H9 (cell line): ENCODE measurements around the gene NKAIN2. TPM values are rescaled to one million over a fixed set of nuclear protein-coding genes. Genes with fewer than 3 reads are reported as not detected.

ENCODE experiments used
- DNase-seq: peaks from one replicate; pipeline ENCODE4 v3.0.0-alpha.2; 2017
- H2AFZ ChIP-seq: one replicate; pipeline ENCODE4 v1.6.1; 2013; ENCODE audit warnings: mild to moderate bottlenecking, low read length, control low read depth, moderate library complexity
- H2AK5ac ChIP-seq: 2 replicates; pipeline ENCODE4 v1.6.1; 2013; ENCODE audit warnings: low read length, control low read depth, mixed read lengths; ENCODE audit not compliant: insufficient read length
- H2BK120ac ChIP-seq: one replicate; pipeline ENCODE4 v1.6.1; 2013; ENCODE audit warnings: low read depth, mild to moderate bottlenecking, low read length, control low read depth, inconsistent platforms; ENCODE audit not compliant: poor library complexity, severe bottlenecking
- H2BK12ac ChIP-seq: 2 replicates; pipeline ENCODE4 v1.6.1; 2013; ENCODE audit warnings: low read length, control low read depth, mixed read lengths, low read depth; ENCODE audit not compliant: insufficient read length
- H2BK15ac ChIP-seq: 2 replicates; pipeline ENCODE4 v1.6.1; 2013; ENCODE audit warnings: low read depth, low read length, control low read depth
- H2BK20ac ChIP-seq: one replicate; pipeline ENCODE4 v1.6.1; 2013; ENCODE audit warnings: low read depth, mild to moderate bottlenecking, low read length, control low read depth, inconsistent platforms; ENCODE audit not compliant: poor library complexity, severe bottlenecking
- H2BK5ac ChIP-seq: 2 replicates; pipeline ENCODE4 v1.6.1; 2013; ENCODE audit warnings: low read length, control low read depth, mixed read lengths; ENCODE audit not compliant: insufficient read length
- H3K14ac ChIP-seq: 2 replicates; pipeline ENCODE4 v1.6.1; 2013; ENCODE audit warnings: low read length, control low read depth; ENCODE audit not compliant: insufficient read depth
- H3K18ac ChIP-seq: 2 replicates; pipeline ENCODE4 v1.6.1; 2013; ENCODE audit warnings: low read depth, mild to moderate bottlenecking, mixed read lengths, low read length, control low read depth; ENCODE audit not compliant: insufficient read length
- H3K23ac ChIP-seq: 2 replicates; pipeline ENCODE4 v1.6.1; 2013; ENCODE audit warnings: low read length, control low read depth, mixed read lengths, low read depth; ENCODE audit not compliant: insufficient read length
- H3K23me2 ChIP-seq: 2 replicates; pipeline ENCODE4 v1.6.1; 2013; ENCODE audit warnings: low read depth, mild to moderate bottlenecking, mixed read lengths, low read length, control low read depth; ENCODE audit not compliant: insufficient read length, poor library complexity, severe bottlenecking
- H3K27ac ChIP-seq: 2 replicates; pipeline ENCODE4 v1.5.1; 2013; ENCODE audit warnings: low read length, control low read depth, mixed read lengths, low read depth; ENCODE audit not compliant: insufficient read length
- H3K27me3 ChIP-seq: 2 replicates; pipeline ENCODE4 v1.6.1; 2013; ENCODE audit warnings: low read length, control low read depth, inconsistent platforms; ENCODE audit not compliant: insufficient read depth
- H3K4ac ChIP-seq: 2 replicates; pipeline ENCODE4 v1.6.1; 2013; ENCODE audit warnings: low read depth, mild to moderate bottlenecking, control low read depth, inconsistent platforms, low read length, moderate library complexity
- H3K4me1 ChIP-seq: 2 replicates; pipeline ENCODE4 v1.6.1; 2013; ENCODE audit warnings: low read length, control low read depth, inconsistent platforms; ENCODE audit not compliant: insufficient read depth
- H3K4me2 ChIP-seq: 2 replicates; pipeline ENCODE4 v1.6.1; 2013; ENCODE audit warnings: low read length, control low read depth, mixed read lengths; ENCODE audit not compliant: insufficient read length, insufficient read depth
- H3K56ac ChIP-seq: 2 replicates; pipeline ENCODE4 v1.6.1; 2013; ENCODE audit warnings: low read depth, mild to moderate bottlenecking, mixed read lengths, low read length, control low read depth; ENCODE audit not compliant: insufficient read length
- H3K79me1 ChIP-seq: 2 replicates; pipeline ENCODE4 v1.6.1; 2013; ENCODE audit warnings: low read depth, mild to moderate bottlenecking, moderate library complexity, low read length, control low read depth, inconsistent platforms; ENCODE audit not compliant: insufficient read depth, poor library complexity, severe bottlenecking
- H3K79me2 ChIP-seq: 2 replicates; pipeline ENCODE4 v1.6.1; 2013; ENCODE audit warnings: low read length, control low read depth, inconsistent platforms; ENCODE audit not compliant: insufficient read depth
- H3K9ac ChIP-seq: 2 replicates; pipeline ENCODE4 v1.6.1; 2013; ENCODE audit warnings: low read length, control low read depth, mixed read lengths; ENCODE audit not compliant: insufficient read length; ENCODE audit errors: extremely low read depth
- H3K9me3 ChIP-seq: one replicate; pipeline ENCODE4 v1.6.1; 2013; ENCODE audit warnings: low read depth, low read length, inconsistent platforms; ENCODE audit not compliant: control insufficient read depth
- H3T11ph ChIP-seq: one replicate; pipeline ENCODE4 v1.6.1; 2013; ENCODE audit warnings: mild to moderate bottlenecking, low read length, control low read depth, inconsistent platforms
- H4K20me1 ChIP-seq: one replicate; pipeline ENCODE4 v1.6.1; 2013; ENCODE audit not compliant: control insufficient read depth, insufficient read length, insufficient read depth
- H4K5ac ChIP-seq: 2 replicates; pipeline ENCODE4 v1.6.1; 2013; ENCODE audit warnings: low read depth, mild to moderate bottlenecking, mixed read lengths, low read length, control low read depth; ENCODE audit not compliant: insufficient read length
- H4K8ac ChIP-seq: replicated peaks from 2 replicates; pipeline ENCODE4 v1.6.1; 2013; ENCODE audit warnings: low read length, control low read depth, mixed read lengths, low read depth; ENCODE audit not compliant: insufficient read length
- H4K91ac ChIP-seq: 2 replicates; pipeline ENCODE4 v1.6.1; 2013; ENCODE audit warnings: low read depth, mild to moderate bottlenecking, moderate library complexity, mixed read lengths, low read length, control low read depth; ENCODE audit not compliant: insufficient read length
- H3K27ac Mint-ChIP-seq, 3 experiments: 2 replicates in 2 of 3; 3 replicates in 1 of 3; pipeline ENCODE4 v1.8.0; 2020 to 2021; ENCODE audit warnings: mixed read lengths in 3 of 3, mild to moderate bottlenecking in 1 of 3, moderate library complexity in 1 of 3
- H3K27me3 Mint-ChIP-seq: 2 replicates; pipeline ENCODE4 v1.8.0; 2021; ENCODE audit warnings: low read depth, mild to moderate bottlenecking, moderate library complexity, mixed read lengths
- H3K36me3 Mint-ChIP-seq, 3 experiments: 2 replicates in 2 of 3; 3 replicates in 1 of 3; pipeline ENCODE4 v1.8.0; 2020 to 2021; ENCODE audit warnings: low read depth in 3 of 3, mixed read lengths in 3 of 3; ENCODE audit not compliant: insufficient read depth in 1 of 3
- H3K4me1 Mint-ChIP-seq, 2 experiments: 2 replicates each; pipeline ENCODE4 v1.8.0; 2020; ENCODE audit warnings: mixed read lengths in 2 of 2
- H3K4me3 Mint-ChIP-seq, 2 experiments: 2 replicates in 1 of 2; 3 replicates in 1 of 2; pipeline ENCODE4 v1.8.0; 2020 to 2021; ENCODE audit warnings: mild to moderate bottlenecking in 2 of 2, mixed read lengths in 2 of 2, moderate library complexity in 1 of 2
- H3K9me3 Mint-ChIP-seq, 2 experiments: 2 replicates in 1 of 2; 3 replicates in 1 of 2; pipeline ENCODE4 v1.8.0; 2020; ENCODE audit warnings: mild to moderate bottlenecking in 2 of 2, mixed read lengths in 2 of 2, moderate library complexity in 1 of 2
- CTCF ChIP-seq: fragments of 200-600 bp; sonication (generic); conservative IDR thresholded peaks from 3 replicates; pipeline ENCODE4 v1.8.0; 2021; ENCODE audit warnings: antibody characterized with exemption, mild to moderate bottlenecking
- WGBS: extraction: QIAGEN DNeasy Blood & Tissue Kit; methylation state at CpG from one replicate; pipeline ENCODE4 v1.1.7; 2013; ENCODE audit warnings: missing lambda C conversion rate, low lambda C conversion rate, mixed read lengths; ENCODE audit not compliant: insufficient read length; ENCODE audit errors: extremely low coverage; 5-methylcytosine and 5-hydroxymethylcytosine counted together
- total RNA-seq: library from RNA; stranded (reverse); gene quantifications from 2 replicates; pipeline ENCODE4 v1.2.1, GENCODE V29; 2021

Gene NKAIN2
- total RNA-seq, 1 experiment from 2014 or later, result 0.17 TPM

- no peak overlapping the region for H3K4me3 Mint-ChIP-seq
Observed at GRCh38 chr6:124056407-124057334, 253.0 kb downstream of the NKAIN2 start.

More at GRCh38 chr6:124056407-124057334, 253.0 kb downstream of the NKAIN2 start:
- H3K79me2 ChIP-seq, result no peaks in the 10 kb centered on the region
- H3K4ac ChIP-seq, result no peak overlapping the region
- DNase-seq, result no peak
- H4K20me1 ChIP-seq, result no peaks in the 10 kb centered on the region
- no peaks in the 10 kb centered on the region for H3K79me1 ChIP-seq
- H4K8ac ChIP-seq, result no peak overlapping the region
- no CpG with 5 or more reads among the region's 3 CpGs for WGBS
- Mint-ChIP-seq H3K27ac (no peak overlapping the region), H3K9me3 (no peaks in the 10 kb centered on the region), H3K27me3 (peaks cover 6% of the 10 kb centered on the region; the same call in 1 of the 2 replicates), H3K4me1 (no peaks in the 10 kb centered on the region; a peak in 1 of 4 replicates), H3K36me3 (no peaks in the 10 kb centered on the region)
- H3K27ac ChIP-seq, result no peak overlapping the region
- no peak overlapping the region for H2BK12ac ChIP-seq
- H2BK5ac ChIP-seq, result no peak overlapping the region
- no peak overlapping the region for H2BK15ac ChIP-seq
- no peak overlapping the region for H2BK120ac ChIP-seq
- no peak overlapping the region for H3K14ac ChIP-seq
- no peaks in the 10 kb centered on the region for H3K27me3 ChIP-seq
- H3T11ph ChIP-seq, result no peak overlapping the region
- H2AK5ac ChIP-seq, result no peak overlapping the region
- no peak overlapping the region for H3K23ac ChIP-seq
- no peaks in the 10 kb centered on the region for H3K9me3 ChIP-seq
- H3K56ac ChIP-seq, result no peak overlapping the region
- H3K4me2 ChIP-seq, result no peak overlapping the region
- H3K23me2 ChIP-seq, result no peaks in the 10 kb centered on the region
- no peak overlapping the region for H3K18ac ChIP-seq
- no peak overlapping the region for H2BK20ac ChIP-seq
- TF ChIP-seq CTCF, result no peak
- H4K5ac ChIP-seq, result no peak overlapping the region
- no peak overlapping the region for H3K9ac ChIP-seq
- no peaks in the 10 kb centered on the region for H3K4me1 ChIP-seq
- H2AFZ ChIP-seq, result no peak overlapping the region
- no peak overlapping the region for H4K91ac ChIP-seq
